Left ventricle myocardium inferior (tissue), 1 donor: ENCODE measurements around the gene MMP8. TPM values are rescaled to one million over a fixed set of nuclear protein-coding genes. Genes with fewer than 3 reads are reported as not detected.

Source experiments
- DNase-seq: peaks from one replicate; pipeline ENCODE4 v3.0.0-alpha.2; 2020
- H3K27ac ChIP-seq: fragments of 200-600 bp; replicated peaks from 2 replicates; pipeline ENCODE4 v1.8.0; 2021
- H3K27me3 ChIP-seq: fragments of 200-600 bp; 2 replicates; pipeline ENCODE4 v1.8.0; 2021; ENCODE audit warnings: low read depth
- H3K36me3 ChIP-seq: fragments of 200-600 bp; 2 replicates; pipeline ENCODE4 v1.8.0; 2021
- H3K4me1 ChIP-seq: fragments of 200-600 bp; 2 replicates; pipeline ENCODE4 v1.8.0; 2021
- H3K4me3 ChIP-seq: fragments of 200-600 bp; 2 replicates; pipeline ENCODE4 v1.8.0; 2021; ENCODE audit warnings: mild to moderate bottlenecking, moderate library complexity
- H3K9me3 ChIP-seq: fragments of 200-600 bp; replicated peaks from 2 replicates; pipeline ENCODE4 v1.8.0; 2021
- intact Hi-C: fragments of 100-400 bp; cut with micrococcal nuclease; formaldehyde crosslinking; loops from one replicate; pipeline ENCODE4 v1.11.0; 2022
- total RNA-seq: library from RNA; stranded (reverse); fragmentation: NEBNext Ultra II Directional; extraction: Animal tissue kit (Norgen Biotek cat#: 25700); gene quantifications from one replicate; pipeline ENCODE4 v1.2.1, GENCODE V29; 2021
- TF ChIP-seq, protein P1 (sequence below): fragments of 200-600 bp; IDR thresholded peaks from 2 replicates; pipeline ENCODE4 v1.8.0; 2021; ENCODE audit warnings: antibody characterized with exemption, mild to moderate bottlenecking, borderline replicate concordance
- donor health status: DM: no; HTN: yes; CAD: no; lungs with severe emphysema.

The MMP8 gene
- total RNA-seq, 1 donor from 2014 or later: not detected

DNA sequence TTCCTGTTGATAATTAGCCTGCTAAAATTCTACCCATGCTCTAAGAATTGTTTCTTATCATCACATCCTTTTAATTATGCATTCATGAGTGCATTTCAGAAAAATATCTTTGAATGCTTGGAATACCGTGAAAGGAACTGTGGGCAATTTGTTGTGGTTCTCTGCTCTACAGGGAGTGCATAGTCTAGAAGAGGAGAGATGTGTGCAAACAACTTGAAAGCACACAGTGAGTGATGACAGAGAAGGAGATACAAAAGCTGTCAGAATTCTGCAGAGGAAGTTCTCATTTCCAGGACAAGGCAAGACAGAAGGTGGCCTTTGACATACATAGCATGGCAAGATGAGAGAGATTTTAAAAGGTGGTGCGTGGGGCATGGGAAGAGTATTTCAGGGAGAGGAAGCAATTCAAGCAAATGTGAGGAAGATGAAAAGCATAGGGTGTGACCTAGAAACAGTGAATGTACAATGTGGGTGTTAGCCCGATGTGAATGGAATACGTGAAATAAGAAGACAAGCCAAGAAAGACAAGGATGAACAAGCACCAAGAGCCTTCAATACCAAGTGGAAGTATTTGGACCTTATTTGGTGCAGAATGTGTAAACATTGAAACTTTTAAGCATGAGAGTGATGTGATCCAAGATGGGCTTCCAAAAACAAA lies 5.0 kb downstream of the MMP8 start:
- Histone ChIP-seq H3K4me3 (no peak overlapping the region), H3K27ac (no peak overlapping the region), H3K36me3 (no peaks in the 10 kb centered on the region), H3K9me3 (peaks cover 14% of the 10 kb centered on the region), H3K27me3 (peaks cover 4% of the 10 kb centered on the region), H3K4me1 (no peaks in the 10 kb centered on the region)
- TF ChIP-seq, protein P1, sequence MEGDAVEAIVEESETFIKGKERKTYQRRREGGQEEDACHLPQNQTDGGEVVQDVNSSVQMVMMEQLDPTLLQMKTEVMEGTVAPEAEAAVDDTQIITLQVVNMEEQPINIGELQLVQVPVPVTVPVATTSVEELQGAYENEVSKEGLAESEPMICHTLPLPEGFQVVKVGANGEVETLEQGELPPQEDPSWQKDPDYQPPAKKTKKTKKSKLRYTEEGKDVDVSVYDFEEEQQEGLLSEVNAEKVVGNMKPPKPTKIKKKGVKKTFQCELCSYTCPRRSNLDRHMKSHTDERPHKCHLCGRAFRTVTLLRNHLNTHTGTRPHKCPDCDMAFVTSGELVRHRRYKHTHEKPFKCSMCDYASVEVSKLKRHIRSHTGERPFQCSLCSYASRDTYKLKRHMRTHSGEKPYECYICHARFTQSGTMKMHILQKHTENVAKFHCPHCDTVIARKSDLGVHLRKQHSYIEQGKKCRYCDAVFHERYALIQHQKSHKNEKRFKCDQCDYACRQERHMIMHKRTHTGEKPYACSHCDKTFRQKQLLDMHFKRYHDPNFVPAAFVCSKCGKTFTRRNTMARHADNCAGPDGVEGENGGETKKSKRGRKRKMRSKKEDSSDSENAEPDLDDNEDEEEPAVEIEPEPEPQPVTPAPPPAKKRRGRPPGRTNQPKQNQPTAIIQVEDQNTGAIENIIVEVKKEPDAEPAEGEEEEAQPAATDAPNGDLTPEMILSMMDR: no peak
- DNase-seq: no peak
- intact Hi-C loops: no loop called here

DNA sequence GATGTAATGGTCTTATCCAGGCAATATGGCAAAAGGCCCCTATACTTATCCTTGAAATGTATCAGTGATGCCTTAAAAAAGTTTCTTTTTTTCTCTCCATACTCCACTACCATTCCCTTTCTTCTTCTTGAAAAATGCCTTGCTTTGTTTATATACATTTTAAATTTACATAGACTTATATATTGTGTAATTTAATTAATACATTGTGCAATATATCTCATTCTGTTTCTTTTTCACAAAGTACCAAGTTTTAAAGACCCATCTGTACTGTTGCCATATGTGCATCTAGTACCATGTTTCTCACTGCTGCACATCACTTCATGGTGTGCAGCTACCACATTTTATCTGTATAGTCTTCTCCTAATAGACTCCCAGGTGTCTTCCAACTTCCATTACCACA lies 7.5 kb downstream of the MMP8 start:
- Histone ChIP-seq H3K36me3 (no peaks in the 10 kb centered on the region), H3K4me1 (no peaks in the 10 kb centered on the region), H3K27ac (no peak overlapping the region), H3K9me3 (peaks cover under 1% of the 10 kb centered on the region), H3K27me3 (peaks cover 4% of the 10 kb centered on the region), H3K4me3 (no peak overlapping the region)
- TF ChIP-seq, protein P1: no peak
- DNase-seq: no peak
- intact Hi-C loops: no loop called here

DNA sequence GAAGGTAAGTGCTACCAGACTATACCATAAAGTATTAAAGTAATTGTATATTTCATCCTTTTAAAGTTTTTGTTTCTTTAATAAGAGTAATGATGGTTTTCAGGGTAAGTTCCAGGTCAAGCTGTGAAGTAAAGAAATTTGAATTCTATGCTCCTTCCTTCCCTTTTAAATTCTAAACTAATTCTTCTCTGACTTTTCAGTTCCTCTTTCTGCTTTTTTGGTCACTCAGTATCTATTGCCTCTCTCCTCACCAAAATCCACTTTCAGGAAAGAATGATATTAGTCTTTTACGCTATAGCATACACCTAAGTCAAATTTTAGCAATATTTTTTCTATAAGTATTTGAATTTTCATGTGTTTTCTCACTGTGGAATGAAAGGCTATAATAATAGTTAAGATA lies 8.2 kb downstream of the MMP8 start:
- H3K9me3 ChIP-seq: no peaks in the 10 kb centered on the region
- H3K4me3 ChIP-seq: no peak overlapping the region
- DNase-seq: no peak
- intact Hi-C loops: no loop called here
- TF ChIP-seq, protein P1: no peak
- no peaks in the 10 kb centered on the region for H3K36me3 ChIP-seq
- H3K4me1 ChIP-seq: no peaks in the 10 kb centered on the region
- peaks cover 4% of the 10 kb centered on the region for H3K27me3 ChIP-seq
- H3K27ac ChIP-seq: no peak overlapping the region

DNA sequence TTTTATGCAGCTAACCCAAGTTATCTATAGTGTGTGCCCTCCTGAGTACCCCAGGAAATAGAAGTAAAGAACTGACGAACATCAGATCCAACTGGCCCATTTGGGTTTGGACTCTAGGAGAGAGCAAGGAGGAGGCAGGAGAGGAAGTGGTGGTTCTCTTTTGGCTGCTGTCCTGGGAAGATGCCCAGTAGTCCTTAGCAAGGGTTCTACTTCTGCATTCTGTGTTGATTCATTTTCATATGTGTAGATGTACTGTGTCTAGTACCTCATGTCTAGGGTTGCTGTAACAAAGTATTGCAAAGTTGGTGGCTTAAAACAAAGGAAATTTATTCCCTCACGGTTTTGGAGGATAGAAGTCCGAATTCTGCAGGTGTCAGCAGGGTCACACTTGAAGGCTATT lies 12.6 kb downstream of the MMP8 start:
- intact Hi-C loops: no loop called here
- DNase-seq: no peak
- H3K27ac ChIP-seq: no peak overlapping the region
- no peaks in the 10 kb centered on the region for H3K9me3 ChIP-seq
- no peaks in the 10 kb centered on the region for H3K36me3 ChIP-seq
- H3K4me3 ChIP-seq: no peak overlapping the region
- no peaks in the 10 kb centered on the region for H3K27me3 ChIP-seq
- H3K4me1 ChIP-seq: no peaks in the 10 kb centered on the region
- TF ChIP-seq, protein P1: no peak

DNA sequence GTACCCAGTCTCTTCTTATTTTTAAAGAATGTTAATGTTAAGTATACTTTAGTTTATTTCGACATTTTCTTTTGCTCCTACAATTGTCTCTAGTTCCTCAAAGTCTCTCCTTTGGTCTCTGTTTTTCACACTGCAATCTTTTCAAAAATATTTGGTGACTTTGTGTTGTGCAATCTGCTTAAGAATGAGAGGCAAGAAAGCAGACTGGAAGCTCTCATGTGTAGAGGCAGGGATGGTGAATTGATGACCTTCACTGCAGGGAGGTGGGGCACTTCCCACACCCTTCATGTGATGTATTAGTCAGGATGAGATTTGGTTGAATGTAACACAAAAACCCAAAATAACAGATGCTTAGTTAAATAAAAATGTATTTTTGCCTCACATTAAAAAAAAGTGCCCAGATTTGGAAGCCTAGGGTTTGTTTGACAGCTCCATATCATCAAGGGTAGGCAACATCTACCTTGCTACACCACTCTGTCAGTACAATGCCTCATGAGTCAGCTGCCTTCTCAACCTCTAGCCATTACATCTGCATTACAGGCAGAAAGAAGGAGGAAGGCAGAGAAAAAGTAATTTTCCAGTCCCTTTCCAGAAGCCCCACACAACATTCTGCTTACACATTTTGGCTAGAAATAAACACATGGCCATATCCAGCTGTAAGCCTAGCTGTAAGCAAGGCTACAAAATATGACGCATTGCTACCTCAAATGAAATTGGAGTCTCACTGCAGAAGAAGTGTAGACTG lies 15.4 kb downstream of the MMP8 start:
- H3K27ac ChIP-seq: no peak overlapping the region
- H3K36me3 ChIP-seq: no peaks in the 10 kb centered on the region
- no peak for DNase-seq
- intact Hi-C loops: no loop called here
- TF ChIP-seq, protein P1: no peak
- H3K4me1 ChIP-seq: no peaks in the 10 kb centered on the region
- H3K27me3 ChIP-seq: no peaks in the 10 kb centered on the region
- no peaks in the 10 kb centered on the region for H3K9me3 ChIP-seq
- H3K4me3 ChIP-seq: no peak overlapping the region
